K562 (cell line): Measurements from ENCODE around the gene PSORS1C2. TPM values are rescaled to one million over a fixed set of nuclear protein-coding genes. Genes with fewer than 3 reads are reported as not detected.

Source experiments
- JUNB ChIP-seq: fragments of 450-650 bp; formaldehyde crosslinking; conservative IDR thresholded peaks from 2 replicates; pipeline ENCODE4 v1.4.0; 2020; ENCODE audit warnings: mild to moderate bottlenecking
- MCM2 ChIP-seq: fragments of 450-650 bp; IDR thresholded peaks from 2 replicates; pipeline ENCODE4 v1.6.1; 2017; ENCODE audit warnings: low read depth, mild to moderate bottlenecking
- MCM5 ChIP-seq: fragments of 450-650 bp; IDR thresholded peaks from 2 replicates; pipeline ENCODE4 v1.6.1; 2016; ENCODE audit warnings: low read depth
- MGA ChIP-seq: fragments of 450-650 bp; IDR thresholded peaks from 2 replicates; pipeline ENCODE4 v1.6.1; 2016; ENCODE audit warnings: mild to moderate bottlenecking, moderate library complexity
- ZBTB34 ChIP-seq: fragments of 250-450 bp; sonication (Bioruptor Pico); IDR thresholded peaks from 2 replicates; pipeline ENCODE4 v1.8.0; 2021; ENCODE audit warnings: mild to moderate bottlenecking, moderate library complexity
- ZNF589 ChIP-seq: fragments of 200-800 bp; sonication (Bioruptor generic); IDR thresholded peaks from 2 replicates; pipeline ENCODE4 v1.6.1; 2016; ENCODE audit warnings: low read depth, missing genetic modification characterization, missing compliant biosample characterization
- polyA plus RNA-seq, 8 experiments: library from polyadenylated mRNA; depleted of rRNA in 4 of 8; stranded (reverse) in 5 of 8; unstranded in 3 of 8; fragments of >200 nt; fragmentation: Nextera tagmentation in 2 of 8; fragmentation: Illumina TruSeq in 1 of 8; extraction: Ambion mirVana in 2 of 8; extraction: Trizol in 1 of 8; gene quantifications; 2 replicates each; pipeline versions ENCODE4 v1.2.1 to v1.2.3, GENCODE V29; 2011 to 2014; ENCODE audit warnings: inconsistent platforms in 1 of 8, missing spikeins in 1 of 8
- total RNA-seq, 7 experiments: library from RNA; depleted of rRNA in 6 of 7; stranded (reverse); fragments of >200 nt in 6 of 7; fragmentation: Illumina TruSeq in 2 of 7; extraction: Trizol in 2 of 7; gene quantifications; 2 replicates each; pipeline versions ENCODE4 v1.2.1 to v1.2.3, GENCODE V29; 2011 to 2021; ENCODE audit warnings: low replicate concordance in 1 of 7

The PSORS1C2 gene
- total and polyA plus RNA-seq, 9 of the 15 experiments (the other 6 are each of a cell fraction or from before 2014, with no cell fraction given): not detected

GRCh38 chr6:31103136-31103535, 35.7 kb downstream of the PSORS1C2 start (continued):
- TF ChIP-seq MGA (no peak), MCM5 (no peak), MCM2 (no peak), ZNF589 (CRISPR knock-in tag) (no peak), JUNB (CRISPR knock-in tag) (no peak), ZBTB34 (CRISPR knock-in tag) (no peak)
